Mononuclear cell (primary cell): ENCODE results near the gene KCNQ5. TPM values are rescaled to one million over a fixed set of nuclear protein-coding genes. Genes with fewer than 3 reads are reported as not detected.

Experiments used
- H3K27me3 ChIP-seq: 2 replicates; pipeline ENCODE4 v1.6.0; 2011; ENCODE audit warnings: low read length, control low read depth; ENCODE audit not compliant: insufficient read depth
- H3K4me1 ChIP-seq: 2 replicates; pipeline ENCODE4 v1.5.1; 2011; ENCODE audit warnings: mild to moderate bottlenecking, low read length, control low read depth; ENCODE audit not compliant: insufficient read depth
- H3K4me3 ChIP-seq: 2 replicates; pipeline ENCODE4 v1.5.1; 2011; ENCODE audit warnings: mild to moderate bottlenecking, low read length, moderate library complexity
- H3K9me3 ChIP-seq: 2 replicates; pipeline ENCODE4 v1.5.1; 2011; ENCODE audit warnings: low read depth, mild to moderate bottlenecking, control low read depth, low read length
- total RNA-seq: library from RNA; depleted of rRNA; stranded (reverse); fragments of >200 nt; gene quantifications from one replicate; pipeline ENCODE4 v1.2.3, GENCODE V29; 2012

The KCNQ5 gene
- total RNA-seq, 1 donor, result 2.8 TPM

- no peaks in the 10 kb centered on the region for H3K9me3 ChIP-seq
- no peaks in the 10 kb centered on the region for H3K27me3 ChIP-seq
- no peaks in the 10 kb centered on the region for H3K4me1 ChIP-seq
- no peak overlapping the region for H3K4me3 ChIP-seq
Observed at GRCh38 chr6:72769459-72770125, 147.7 kb downstream of the KCNQ5 start.

- H3K4me1 ChIP-seq, result no peaks in the 10 kb centered on the region
- no peaks in the 10 kb centered on the region for H3K9me3 ChIP-seq
- H3K4me3 ChIP-seq, result no peak overlapping the region
- H3K27me3 ChIP-seq, result no peaks in the 10 kb centered on the region
Observed at GRCh38 chr6:72770959-72771358, 149.1 kb downstream of the KCNQ5 start.

- Histone ChIP-seq H3K4me3 (no peak overlapping the region), H3K4me1 (no peaks in the 10 kb centered on the region), H3K27me3 (no peaks in the 10 kb centered on the region), H3K9me3 (no peaks in the 10 kb centered on the region)
Observed at GRCh38 chr6:72776456-72776855, 154.6 kb downstream of the KCNQ5 start.

- Histone ChIP-seq H3K4me3 (no peak overlapping the region), H3K4me1 (no peaks in the 10 kb centered on the region), H3K9me3 (no peaks in the 10 kb centered on the region), H3K27me3 (no peaks in the 10 kb centered on the region)
Observed at GRCh38 chr6:72781624-72782023, 159.8 kb downstream of the KCNQ5 start.

- Histone ChIP-seq H3K9me3 (no peaks in the 10 kb centered on the region), H3K27me3 (no peaks in the 10 kb centered on the region), H3K4me1 (no peaks in the 10 kb centered on the region), H3K4me3 (no peak overlapping the region)
Observed at GRCh38 chr6:72783035-72783434, 161.2 kb downstream of the KCNQ5 start.

- no peak overlapping the region for H3K4me3 ChIP-seq
- no peaks in the 10 kb centered on the region for H3K4me1 ChIP-seq
- H3K27me3 ChIP-seq, result no peaks in the 10 kb centered on the region
- no peaks in the 10 kb centered on the region for H3K9me3 ChIP-seq
Observed at GRCh38 chr6:72783666-72784065, 161.8 kb downstream of the KCNQ5 start.

- Histone ChIP-seq H3K9me3 (no peaks in the 10 kb centered on the region), H3K4me3 (no peak overlapping the region), H3K4me1 (no peaks in the 10 kb centered on the region), H3K27me3 (no peaks in the 10 kb centered on the region)
Observed at GRCh38 chr6:72784071-72784470, 162.2 kb downstream of the KCNQ5 start.

- Histone ChIP-seq H3K4me3 (no peak overlapping the region), H3K27me3 (no peaks in the 10 kb centered on the region), H3K9me3 (no peaks in the 10 kb centered on the region)
Observed at GRCh38 chr6:72784581-72784980, 162.7 kb downstream of the KCNQ5 start.

GRCh38 chr6:72787391-72788031 lies 165.6 kb downstream of the KCNQ5 start:
- no peaks in the 10 kb centered on the region for H3K4me1 ChIP-seq
- no peaks in the 10 kb centered on the region for H3K27me3 ChIP-seq
- H3K4me3 ChIP-seq, result no peak overlapping the region
- H3K9me3 ChIP-seq, result no peaks in the 10 kb centered on the region

More at GRCh38 chr6:72784581-72784980, 162.7 kb downstream of the KCNQ5 start:
- no peaks in the 10 kb centered on the region for H3K4me1 ChIP-seq

GRCh38 chr6:72788188-72788587 lies 166.3 kb downstream of the KCNQ5 start:
- Histone ChIP-seq H3K9me3 (no peaks in the 10 kb centered on the region), H3K4me3 (no peak overlapping the region), H3K4me1 (no peaks in the 10 kb centered on the region), H3K27me3 (no peaks in the 10 kb centered on the region)

GRCh38 chr6:72789145-72789544 lies 167.3 kb downstream of the KCNQ5 start:
- no peaks in the 10 kb centered on the region for H3K9me3 ChIP-seq
- no peaks in the 10 kb centered on the region for H3K4me1 ChIP-seq
- no peaks in the 10 kb centered on the region for H3K27me3 ChIP-seq
- no peak overlapping the region for H3K4me3 ChIP-seq

- Histone ChIP-seq H3K4me3 (no peak overlapping the region), H3K9me3 (no peaks in the 10 kb centered on the region), H3K27me3 (no peaks in the 10 kb centered on the region), H3K4me1 (no peaks in the 10 kb centered on the region)
Observed at GRCh38 chr6:72792692-72793091, 170.8 kb downstream of the KCNQ5 start.

GRCh38 chr6:72793641-72794395 lies 172.0 kb downstream of the KCNQ5 start:
- Histone ChIP-seq H3K4me3 (no peak overlapping the region), H3K9me3 (no peaks in the 10 kb centered on the region), H3K4me1 (no peaks in the 10 kb centered on the region), H3K27me3 (no peaks in the 10 kb centered on the region)

- Histone ChIP-seq H3K4me1 (no peaks in the 10 kb centered on the region), H3K9me3 (no peaks in the 10 kb centered on the region), H3K4me3 (no peak overlapping the region), H3K27me3 (no peaks in the 10 kb centered on the region)
Observed at GRCh38 chr6:72798196-72798595, 176.3 kb downstream of the KCNQ5 start.

GRCh38 chr6:72809746-72810379 lies 188.0 kb downstream of the KCNQ5 start:
- no peak overlapping the region for H3K4me3 ChIP-seq
- H3K27me3 ChIP-seq, result no peaks in the 10 kb centered on the region
- no peaks in the 10 kb centered on the region for H3K9me3 ChIP-seq
- H3K4me1 ChIP-seq, result peaks cover 8% of the 10 kb centered on the region
